Stimulated activated CD4-positive, alpha-beta T cell treated with anti-CD3 and anti-CD28 coated beads, Interleukin-4, amount 100 ng/mL, for 4 hours (primary cell): ENCODE measurements around the gene DNAI1.
"Not testable (repeated sequence)": the region's sequence is repeated elsewhere in the genome, so short reads cannot be mapped to it uniquely, and the experiment has no call there.

Experiments
- DNase-seq, 2 experiments: peaks; one replicate each; pipeline ENCODE4 v3.0.0-alpha.2; 2020

Gene DNAI1

DNA sequence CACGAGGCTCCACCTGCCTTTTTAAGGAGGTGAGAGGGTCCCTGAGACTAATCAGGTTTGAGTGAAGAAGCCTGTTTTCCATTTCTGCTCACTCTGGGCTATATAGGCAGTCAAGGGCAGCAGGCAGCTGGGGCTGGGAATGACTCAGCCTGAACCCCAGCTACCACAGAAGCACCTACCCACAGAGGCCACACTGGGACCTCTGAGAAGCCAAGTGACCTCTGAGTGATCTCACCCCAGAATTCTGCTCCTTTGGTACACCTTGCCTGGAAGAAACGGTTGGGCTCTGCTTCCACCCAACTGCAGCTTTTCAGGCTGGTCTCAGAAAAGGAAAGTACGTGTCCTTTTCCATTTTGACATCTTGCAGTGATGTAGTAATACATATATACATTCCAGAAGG is 7.1 kb upstream of the DNAI1 start:
- no peak for DNase-seq

DNA sequence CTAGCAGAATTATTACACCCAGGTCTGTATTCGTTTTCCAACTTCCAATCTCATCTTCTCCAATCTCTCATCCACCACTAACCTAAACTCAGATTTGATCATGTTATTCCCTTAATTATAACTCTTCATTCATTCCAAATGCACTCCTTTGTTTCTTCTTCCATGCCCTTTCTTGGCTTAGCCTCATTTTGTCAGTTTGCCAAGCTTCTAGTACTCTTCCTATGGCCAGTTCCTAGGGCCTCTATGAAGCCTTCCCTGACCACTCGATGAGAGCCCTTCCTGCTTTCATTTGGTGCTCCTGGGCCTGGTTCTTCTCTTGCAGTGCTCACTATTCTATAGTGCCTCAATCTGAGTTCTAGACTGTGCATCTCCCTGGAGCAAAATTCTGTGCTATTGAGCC is 6.0 kb upstream of the DNAI1 start:
- no peak for DNase-seq

DNA sequence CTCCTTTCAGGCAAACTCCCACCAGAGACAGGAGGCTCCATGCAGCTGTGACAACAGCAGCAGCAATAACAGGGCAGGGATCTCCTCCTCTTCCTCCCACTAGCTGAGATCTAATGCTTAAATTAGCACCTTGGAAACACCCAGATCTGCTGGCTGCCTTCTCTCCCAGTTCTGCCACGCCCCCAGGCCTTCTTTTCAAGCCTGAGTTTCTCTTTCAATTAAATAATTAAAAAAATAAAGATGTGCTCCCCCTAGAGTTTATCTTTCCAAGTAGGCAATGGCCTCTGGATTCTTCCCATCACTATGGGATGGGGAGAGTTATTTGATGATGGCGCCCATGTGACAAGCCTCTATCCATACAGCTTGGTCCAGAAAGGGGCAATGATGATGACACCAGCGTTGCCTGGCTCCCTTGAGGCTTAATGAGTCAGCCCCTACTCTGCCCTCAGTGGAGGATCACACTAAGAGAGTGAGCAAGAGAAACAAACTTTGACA is 4.0 kb upstream of the DNAI1 start:
- no peak for DNase-seq

DNA sequence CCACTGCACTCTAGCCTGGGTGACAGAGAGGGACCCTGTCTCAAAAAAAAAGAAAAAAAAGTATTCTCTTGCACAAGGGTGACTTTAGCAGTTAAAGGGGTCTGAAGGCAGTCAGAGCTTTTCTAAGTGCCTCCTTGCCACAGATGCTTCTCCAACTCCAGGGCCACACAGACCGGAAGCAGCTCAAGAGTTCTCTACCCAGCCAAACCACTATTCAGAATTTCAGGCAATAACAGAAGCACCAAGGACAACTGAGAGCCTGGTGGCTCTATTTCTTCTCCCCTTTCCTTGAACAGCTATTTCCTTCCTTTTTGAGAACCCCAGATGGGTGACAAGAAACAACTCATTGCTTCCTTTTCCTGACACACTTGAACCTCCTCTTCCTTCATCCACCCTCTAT is 2.5 kb upstream of the DNAI1 start:
- no peak for DNase-seq

DNA sequence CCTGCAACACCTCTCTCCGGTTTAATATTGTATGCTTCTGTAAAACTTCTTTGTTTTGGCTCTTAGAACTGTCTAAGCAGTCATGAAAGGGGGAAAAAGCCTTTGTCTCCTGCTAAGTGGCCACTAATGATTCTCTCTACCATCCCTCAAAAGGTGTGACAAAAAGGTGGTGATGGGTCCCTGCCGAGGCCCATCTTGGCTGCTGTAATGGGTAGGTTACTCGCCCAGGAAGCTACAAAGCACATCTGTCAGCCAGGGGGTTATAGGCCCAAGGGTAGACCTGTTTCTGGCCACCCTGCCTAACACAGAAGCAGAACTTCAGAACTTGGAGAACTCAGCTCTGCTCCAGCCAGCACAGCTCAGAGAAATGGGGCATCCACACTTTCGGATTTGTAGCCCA is 1.9 kb upstream of the DNAI1 start:
- DNase-seq, result no peak

DNA sequence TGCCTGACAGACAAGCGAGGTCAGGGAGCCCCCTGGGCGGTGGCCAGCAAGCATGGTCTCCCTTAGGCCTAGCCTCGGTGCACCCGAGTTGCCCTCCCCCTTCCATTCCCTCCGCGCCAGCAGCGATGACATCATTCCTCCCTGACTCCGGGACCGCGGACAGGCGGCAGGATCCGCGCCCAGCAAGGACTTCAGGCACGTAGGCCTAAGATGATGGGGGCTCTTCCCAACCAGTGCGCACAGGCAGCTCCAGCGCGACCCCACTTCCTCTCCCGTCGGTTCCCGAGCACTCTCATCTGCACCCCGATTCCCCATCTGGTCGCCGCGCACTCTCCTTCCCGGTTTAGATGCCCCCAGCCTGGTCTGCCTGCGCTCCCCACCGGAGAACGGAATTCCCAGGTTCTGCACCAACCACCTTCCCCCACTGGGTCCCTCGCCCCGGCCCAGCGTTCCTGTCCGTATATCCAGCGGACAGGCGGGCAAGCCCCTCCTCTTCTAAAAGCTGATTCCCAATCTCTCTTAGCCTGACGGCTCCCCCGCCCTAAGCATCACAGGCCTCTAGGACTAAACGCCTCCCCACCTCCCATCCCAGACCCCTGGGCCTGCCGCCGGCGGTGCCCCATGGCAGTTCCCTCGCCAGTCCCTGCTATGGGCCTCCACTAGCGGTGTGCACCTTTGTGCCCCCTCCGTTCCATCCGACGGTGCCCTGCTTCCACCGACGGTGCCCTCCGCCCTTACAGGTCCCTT is 1.2 kb upstream of the DNAI1 start:
- DNase-seq, result no peak

DNA sequence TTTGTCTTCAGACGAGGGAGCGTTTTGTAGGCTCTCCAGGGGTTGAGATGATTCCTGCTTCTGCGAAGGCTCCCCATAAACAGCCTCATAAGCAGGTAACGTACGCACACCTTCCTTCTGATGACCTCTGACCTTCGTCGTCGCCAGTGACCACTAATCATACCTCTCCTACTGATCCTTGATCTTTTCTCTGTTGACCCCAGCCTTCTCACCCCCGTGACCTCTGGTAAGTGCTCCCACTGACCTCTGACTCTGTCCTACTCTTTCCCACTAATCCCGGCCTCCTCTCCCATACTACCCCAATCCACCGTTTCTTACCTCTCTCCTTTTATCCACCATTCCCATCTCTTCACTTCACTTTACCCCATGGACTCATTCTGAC is 345 bp downstream of the DNAI1 start:
- no peak for DNase-seq

DNA sequence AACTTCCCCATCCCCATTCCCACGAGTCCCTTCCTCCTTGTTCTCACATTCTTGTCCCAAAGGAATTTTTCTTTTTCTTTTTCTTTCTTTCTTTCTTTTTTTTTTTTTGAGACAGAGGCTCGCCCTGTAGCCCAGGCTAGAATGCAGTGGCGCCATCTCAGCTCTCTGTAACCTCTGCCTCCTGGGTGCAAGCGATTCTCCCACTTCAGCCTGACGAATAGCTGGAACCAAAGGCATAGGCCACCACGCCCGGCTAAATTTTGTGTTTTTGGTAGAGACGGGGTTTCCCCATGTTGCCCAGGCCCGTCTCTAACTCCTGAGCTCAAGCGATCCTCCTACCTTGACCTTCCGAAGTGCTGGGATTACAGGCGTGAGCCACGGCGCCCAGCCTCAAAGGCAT is 751 bp downstream of the DNAI1 start:
- no peak for DNase-seq

DNA sequence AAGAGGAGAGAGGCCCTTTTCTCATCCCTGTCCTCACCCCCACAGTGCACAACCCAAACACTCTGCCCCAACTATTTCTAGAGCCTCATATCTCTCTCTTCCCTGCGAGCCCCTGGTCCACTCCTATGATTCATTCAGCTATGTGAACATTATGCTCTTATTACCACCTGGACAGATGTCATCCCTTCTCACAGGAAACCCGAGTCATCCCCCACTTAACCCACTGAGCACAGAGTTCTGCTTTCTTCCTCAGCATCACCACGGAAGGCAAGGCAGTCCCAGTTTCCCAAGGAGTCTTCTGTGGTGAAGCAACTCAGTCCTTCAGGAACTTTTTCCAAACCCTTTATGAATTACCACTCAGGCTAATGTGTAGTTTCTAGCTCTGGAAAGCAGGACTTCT is 1.3 kb downstream of the DNAI1 start:
- no peak for DNase-seq

DNA sequence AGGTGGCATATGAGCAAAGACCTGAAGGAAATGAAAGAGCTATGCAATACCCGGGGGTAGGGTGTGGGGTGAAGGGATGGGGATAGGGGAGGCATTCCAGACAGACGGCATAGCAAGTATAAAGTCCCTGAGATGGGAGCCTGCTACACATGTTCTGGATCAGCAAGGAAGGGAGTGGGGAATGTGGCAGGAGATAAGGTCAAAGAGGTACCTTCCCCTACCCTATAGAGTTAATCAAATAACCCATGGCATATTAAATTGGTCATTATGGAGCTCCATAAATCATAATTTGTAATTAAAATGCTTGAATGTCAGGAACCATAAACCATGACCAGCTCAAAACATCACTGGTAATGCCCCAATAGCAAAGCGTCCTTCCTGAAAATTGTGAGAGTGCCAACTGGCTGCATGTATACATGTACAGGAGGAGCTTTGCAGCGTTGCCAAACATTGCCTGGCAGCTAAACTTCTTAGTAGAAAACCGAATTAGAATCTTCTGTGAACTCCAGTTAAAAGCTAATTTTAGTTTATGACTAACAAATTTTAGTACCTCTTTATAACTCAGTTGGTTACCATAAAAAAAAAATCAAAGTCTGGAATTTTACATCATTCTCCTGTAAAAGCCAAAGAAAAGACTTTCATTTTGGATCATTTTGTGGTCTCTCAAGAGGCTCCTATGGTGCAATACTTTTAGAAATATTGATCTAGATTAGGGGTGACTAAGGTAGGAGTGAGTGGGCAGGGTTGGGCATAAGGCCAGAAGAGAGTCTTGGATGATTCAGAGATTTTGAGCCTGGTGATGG is 4.7 kb downstream of the DNAI1 start:
- peak in 1 of 2 experiments; percentile 27 for DNase-seq

DNA sequence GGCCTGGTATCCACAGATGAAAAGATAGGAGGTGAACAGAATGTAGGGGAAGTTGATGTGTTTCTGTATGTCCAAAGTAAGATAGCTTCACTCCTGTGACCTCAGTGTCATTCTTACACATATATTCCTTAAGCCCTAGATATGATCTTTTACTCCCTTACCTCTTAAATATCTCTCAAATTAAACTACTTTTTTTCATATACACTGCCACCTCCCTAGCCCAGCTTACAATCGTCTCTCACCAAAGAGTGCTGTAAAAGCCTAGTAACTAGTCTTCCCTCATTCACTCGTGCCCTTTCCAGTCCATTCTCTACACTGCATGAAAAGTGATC is 5.3 kb downstream of the DNAI1 start:
- DNase-seq, result no peak

DNA sequence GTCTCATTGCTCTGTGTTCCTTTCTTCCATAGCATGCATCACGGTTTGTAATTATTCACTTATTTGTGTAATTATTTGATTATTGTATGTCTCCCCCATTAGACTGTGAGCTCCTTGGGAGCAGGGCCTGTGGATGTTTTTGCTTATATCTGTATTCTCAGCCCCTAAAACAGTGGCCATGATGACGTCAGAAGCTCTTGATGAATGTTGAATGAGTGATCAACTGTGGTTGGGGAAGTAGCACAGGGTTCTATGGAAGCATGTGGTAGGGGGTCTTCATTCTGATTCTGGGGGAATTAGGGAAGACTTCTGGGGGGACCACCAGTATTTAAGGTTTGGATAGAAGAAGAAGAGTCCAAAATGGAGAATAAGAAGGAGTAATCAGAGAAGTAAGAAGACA is 6.0 kb downstream of the DNAI1 start:
- no peak for DNase-seq

DNA sequence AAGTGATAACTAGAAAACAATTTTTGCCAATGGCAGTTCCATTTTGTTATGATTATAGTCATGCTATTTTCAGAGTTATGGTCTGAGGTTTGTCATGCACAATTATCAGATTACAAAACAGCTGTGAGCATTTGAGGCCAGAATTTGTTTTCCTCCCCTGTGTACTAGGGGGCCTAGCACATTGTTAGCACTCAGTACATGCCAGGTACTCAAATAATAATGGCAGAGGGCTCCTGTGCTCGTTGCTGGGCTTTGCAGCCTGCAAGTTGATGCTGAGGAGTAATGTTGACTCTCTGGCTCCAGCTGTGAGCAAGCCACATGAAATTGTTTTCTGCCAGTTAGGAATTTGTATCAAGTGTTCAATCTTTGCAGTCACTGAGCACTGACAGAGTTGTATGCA is 6.9 kb downstream of the DNAI1 start:
- no peak for DNase-seq

DNA sequence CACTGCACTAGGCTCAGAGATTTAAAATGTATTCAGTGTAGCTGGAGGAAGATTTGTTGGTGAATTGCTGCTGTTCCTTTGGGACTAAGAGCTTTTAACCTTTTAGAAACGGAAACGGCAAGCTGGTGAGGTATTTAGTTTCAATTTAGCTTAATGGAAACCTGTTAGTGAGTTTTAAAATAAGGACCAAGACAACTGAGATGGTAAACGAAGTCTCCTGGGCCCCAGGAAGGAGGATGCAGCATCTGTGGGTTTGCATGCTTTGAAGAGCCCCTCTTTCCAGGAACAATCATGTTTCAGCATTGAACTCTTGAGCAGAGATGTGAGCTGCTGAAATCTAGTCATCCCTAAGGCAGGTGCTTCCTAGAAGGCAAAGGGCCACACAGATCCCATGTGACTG is 16.5 kb downstream of the DNAI1 start:
- DNase-seq, result no peak

DNA sequence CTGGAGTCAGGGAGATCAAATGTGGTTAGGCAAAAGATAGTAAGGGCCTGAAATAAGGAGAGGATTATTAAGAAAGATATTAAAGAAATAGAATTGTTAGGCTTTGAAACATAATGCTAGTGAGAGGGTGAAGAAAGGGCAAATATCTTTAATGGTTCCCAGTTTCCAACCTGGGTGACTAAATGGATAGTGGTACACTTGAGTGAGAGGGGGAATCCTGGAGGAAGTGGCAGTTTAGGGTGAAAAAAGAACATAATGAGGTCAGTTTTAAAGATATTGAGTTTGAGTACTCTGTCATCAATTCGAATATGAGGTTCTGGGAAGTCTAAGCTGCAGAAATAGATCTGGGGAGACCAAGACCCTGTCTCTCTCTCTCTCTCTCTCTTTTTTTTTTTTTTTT is 18.9 kb downstream of the DNAI1 start:
- no peak for DNase-seq

DNA sequence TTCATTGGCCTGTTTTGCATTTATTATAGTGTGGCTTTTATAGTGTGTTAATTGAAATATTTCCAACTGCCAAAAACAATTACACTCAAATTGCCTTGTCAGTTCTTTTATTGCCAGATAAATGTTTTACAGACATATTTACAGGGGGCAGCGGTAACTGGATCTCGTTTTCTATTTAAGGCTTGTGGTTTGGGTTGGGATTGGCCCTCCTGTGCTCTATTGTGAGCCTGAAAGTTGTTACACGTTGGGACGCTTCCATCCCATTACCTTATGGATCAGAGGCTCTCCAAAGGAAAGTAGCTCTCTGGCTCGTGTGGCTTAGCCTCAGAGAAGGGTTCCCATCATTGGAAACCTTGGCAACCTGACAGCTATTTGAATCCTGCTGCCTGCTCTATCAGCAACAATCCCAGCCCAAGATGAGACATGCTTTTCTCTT is 20.8 kb downstream of the DNAI1 start:
- no peak for DNase-seq

DNA sequence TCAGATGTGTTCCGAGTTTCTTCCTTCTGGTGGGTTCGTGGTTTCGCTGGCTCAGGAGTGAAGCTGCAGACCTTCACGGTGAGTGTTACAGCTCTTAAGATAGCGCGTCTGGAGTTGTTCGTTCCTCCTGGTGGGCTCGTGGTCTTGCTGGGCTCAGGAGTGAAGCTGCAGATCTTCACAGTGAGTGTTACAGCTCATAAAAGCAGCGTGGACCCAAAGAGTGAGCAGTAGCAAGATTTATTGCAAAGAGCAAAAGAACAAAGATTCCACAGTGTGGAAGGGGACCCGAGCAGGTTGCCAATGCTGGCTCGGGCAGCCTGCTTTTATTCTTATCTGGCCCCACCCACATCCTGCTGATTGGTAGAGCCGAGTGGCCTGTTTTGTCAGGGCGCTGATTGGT is 23.0 kb downstream of the DNAI1 start:
- DNase-seq, result not testable (repeated sequence)

DNA sequence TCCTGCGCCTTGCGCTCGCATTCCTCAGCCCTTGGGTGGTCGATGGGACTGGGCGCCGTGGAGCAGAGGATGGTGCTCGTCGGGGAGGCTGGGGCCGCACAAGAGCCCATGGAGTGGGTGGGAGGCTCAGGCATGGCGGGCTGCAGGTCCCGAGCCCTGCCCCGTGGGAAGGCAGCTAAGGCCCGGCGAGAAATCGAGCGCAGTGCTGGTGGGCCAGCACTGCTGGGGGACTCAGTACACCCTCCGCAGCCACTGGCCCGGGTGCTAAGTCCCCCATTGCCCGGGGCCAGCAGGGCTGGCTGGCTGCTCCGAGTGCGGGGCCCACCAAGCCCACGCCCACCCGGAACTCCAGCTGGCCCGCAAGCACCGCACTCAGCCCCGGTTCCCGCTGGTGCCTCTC is 24.1 kb downstream of the DNAI1 start:
- DNase-seq, result not testable (repeated sequence)

DNA sequence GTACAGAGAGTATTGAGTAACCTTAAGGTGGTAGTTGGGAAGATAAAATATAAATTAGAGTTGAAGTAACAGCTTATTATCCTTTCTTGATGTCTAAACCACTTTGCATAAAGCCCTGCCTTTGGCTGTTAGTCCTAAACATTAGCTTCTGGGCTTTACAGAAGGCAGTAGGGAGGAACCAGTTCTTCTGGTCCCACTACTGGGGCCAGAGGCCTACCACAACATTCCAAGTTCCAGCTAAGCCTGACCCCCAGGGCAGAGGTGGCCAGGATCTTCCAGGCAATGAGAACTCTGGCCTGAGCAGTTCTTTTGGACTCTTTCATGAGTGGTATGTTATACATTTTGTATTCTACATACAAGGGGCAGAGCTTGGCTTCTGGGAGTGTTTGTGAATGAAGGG is 26.1 kb downstream of the DNAI1 start:
- no peak for DNase-seq

DNA sequence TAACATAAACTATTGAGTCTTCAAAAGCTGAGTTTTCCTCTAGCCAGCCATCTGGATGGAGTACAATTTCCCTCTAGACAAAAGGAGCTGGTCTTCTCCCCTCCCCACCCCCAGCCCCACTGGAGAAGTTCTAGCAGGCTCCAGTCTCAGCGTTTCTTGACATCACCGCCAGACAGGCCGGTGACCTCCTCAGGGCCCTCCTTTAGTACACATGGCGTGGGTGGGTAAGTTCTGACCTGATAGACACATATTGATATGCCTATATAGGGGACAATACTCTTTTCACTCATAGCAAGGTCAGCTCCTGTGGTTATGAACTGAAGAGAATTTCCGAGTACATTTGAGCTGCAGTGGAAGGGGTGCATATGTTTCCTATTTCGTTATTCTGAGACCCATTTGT is 27.2 kb downstream of the DNAI1 start:
- no peak for DNase-seq

DNA sequence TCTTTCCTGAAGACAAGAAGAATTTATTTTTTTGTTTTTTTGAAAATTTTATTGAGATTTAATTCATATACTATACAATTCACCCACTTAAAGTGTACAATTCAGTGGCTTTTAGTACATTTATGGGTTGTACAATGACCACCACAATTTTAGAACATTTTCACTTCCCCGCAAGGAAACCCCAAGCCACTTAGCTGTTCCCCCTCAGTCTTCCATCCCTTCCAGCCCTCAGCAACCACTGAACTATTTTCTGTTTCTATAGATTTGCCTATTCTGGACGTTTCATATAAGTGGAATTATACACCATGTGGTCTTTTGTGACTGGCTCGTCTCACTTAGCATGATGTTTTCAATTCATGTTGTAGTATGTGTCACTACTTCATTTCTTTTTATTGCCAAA is 28.0 kb downstream of the DNAI1 start:
- no peak for DNase-seq

DNA sequence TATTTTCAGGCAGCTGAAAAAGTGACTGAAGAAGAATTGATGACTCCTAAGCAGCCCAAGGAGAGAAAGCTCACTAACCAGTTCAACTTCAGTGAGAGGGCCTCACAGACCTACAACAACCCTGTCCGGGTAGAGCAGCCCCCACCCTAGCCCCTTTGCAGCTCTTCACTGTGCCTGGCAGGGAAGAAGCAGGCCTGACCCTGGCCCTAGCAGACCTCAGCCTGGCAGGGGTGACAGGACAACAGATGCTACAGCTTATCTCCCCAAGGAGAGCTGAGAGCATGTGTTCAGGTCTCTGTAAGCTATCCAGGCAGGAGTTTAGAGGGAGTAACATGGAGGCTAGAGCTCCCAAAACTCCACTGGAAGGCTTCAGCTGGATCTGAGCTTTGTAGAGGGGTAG is 31.8 kb downstream of the DNAI1 start:
- DNase-seq, result no peak

DNA sequence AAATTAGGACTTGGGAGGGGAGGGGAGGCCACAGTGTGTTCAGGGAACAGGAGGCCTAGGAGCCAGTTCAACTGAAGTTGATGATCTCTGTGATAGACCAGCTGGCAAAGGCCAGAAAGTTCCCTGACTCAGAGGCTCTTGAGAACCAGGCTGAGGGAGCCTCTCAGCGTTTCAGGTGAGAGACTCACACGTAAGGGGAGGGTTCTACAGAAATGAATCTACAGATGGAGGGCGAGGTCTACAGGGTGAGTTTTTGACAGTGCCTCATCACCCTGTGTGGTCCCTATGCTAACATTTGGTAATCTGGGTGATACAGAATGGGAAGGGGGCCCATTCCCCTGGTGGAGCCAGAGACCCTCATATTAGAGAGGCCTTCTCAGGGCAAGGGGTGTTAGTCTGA is 32.2 kb downstream of the DNAI1 start:
- no peak for DNase-seq

DNA sequence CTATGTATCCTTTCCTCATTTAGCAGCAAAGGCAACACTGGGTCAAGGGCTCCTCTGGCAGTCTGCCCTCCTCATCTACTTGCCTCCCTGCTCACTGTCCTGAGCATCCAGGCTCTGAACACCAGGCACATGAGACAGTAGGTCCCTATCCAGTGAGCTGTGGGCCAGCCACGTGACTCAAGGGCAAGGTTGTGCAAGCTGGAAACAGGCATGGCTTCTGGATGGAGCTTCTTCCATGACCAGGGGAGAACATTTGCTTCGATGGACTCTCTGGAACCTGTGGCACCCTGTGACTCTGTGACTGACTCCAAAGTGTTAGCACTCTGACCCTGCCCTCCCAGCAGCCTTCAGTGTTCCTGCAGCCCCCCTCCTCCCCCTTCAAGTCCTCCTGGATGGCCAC is 33.0 kb downstream of the DNAI1 start:
- DNase-seq, result no peak

DNA sequence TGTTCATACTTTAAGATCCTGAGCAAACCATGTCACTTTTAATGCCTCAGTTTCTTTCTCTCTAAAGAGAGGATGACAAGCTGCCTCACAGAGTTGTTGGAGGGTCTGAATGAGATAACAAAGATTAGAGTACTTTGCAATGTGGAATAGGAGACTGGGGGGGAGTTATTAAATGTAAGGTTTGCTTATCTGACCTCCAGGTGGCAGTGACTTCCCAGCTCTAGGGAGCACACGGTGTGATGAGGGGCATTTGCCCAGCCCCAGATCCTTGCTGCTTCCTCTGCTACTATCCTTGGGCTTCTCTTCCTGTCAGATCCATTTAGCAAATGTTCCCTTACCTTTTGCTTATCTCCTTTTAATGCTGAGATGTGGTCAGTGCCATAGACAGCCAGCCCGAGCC is 33.4 kb downstream of the DNAI1 start:
- no peak for DNase-seq
